Vagina (tissue), 2 donors: Measurements from ENCODE around the gene EXOSC2. TPM values are rescaled to one million over a fixed set of nuclear protein-coding genes. Genes with fewer than 3 reads are reported as not detected.

Source experiments
- DNase-seq, 2 donors: peaks; one replicate each; pipeline ENCODE4 v3.0.0-alpha.2; 2017; ENCODE audit errors: extremely low spot score in 2 of 2
- H3K27ac ChIP-seq: fragments of 200-600 bp; sonication (generic); one replicate; pipeline ENCODE4 v1.5.1; 2019
- H3K27me3 ChIP-seq: fragments of 200-600 bp; sonication (generic); one replicate; pipeline ENCODE4 v1.5.1; 2019
- H3K36me3 ChIP-seq, 2 donors: fragments of 200-600 bp; sonication (generic); one replicate each; pipeline ENCODE4 v1.5.1; 2017 to 2019
- H3K4me1 ChIP-seq: fragments of 200-600 bp; sonication (generic); one replicate; pipeline ENCODE4 v1.5.1; 2019
- H3K4me3 ChIP-seq, 2 donors: fragments of 200-600 bp; sonication (generic); 1 replicate in 1 of 2; 2 replicates in 1 of 2; pipeline ENCODE4 v1.5.1; 2016 to 2019
- H3K9me3 ChIP-seq: fragments of 200-600 bp; sonication (generic); one replicate; pipeline ENCODE4 v1.5.1; 2019
- CTCF ChIP-seq, 3 experiments: fragments of 450-650 bp in 2 of 3; fragments of 200-600 bp in 1 of 3; sonication (generic) in 1 of 3; IDR thresholded peaks; one replicate each; pipeline ENCODE4 v1.5.1; 2017 to 2019; ENCODE audit warnings: antibody characterized with exemption in 3 of 3, mild to moderate bottlenecking in 2 of 3, moderate library complexity in 2 of 3
- POLR2A ChIP-seq, 2 donors: fragments of 450-650 bp; IDR thresholded peaks; one replicate each; pipeline ENCODE4 v1.6.1; 2017; ENCODE audit warnings: antibody characterized with exemption in 2 of 2, mild to moderate bottlenecking in 2 of 2, moderate library complexity in 2 of 2
- POLR2AphosphoS5 ChIP-seq, 2 donors: sonication (generic); formaldehyde crosslinking; IDR thresholded peaks; one replicate each; pipeline ENCODE4 v1.9.0; 2017; ENCODE audit warnings: antibody characterized with exemption in 2 of 2, mild to moderate bottlenecking in 2 of 2, low read depth in 1 of 2; ENCODE audit not compliant: insufficient read depth in 1 of 2
- intact Hi-C: fragments of 100-400 bp; cut with DNase I; formaldehyde crosslinking; loops from one replicate; pipeline ENCODE4 v1.15.1; 2023
- total RNA-seq: library from RNA; depleted of rRNA; stranded (reverse); fragments of >200 nt; gene quantifications from one replicate; pipeline ENCODE4 v1.2.3, GENCODE V29; 2016

Gene EXOSC2
- total RNA-seq, 1 donor from 2014 or later, result 13.5 TPM

- Histone ChIP-seq H3K27me3 (peaks cover 34% of the 10 kb centered on the region), H3K4me3 (no peak overlapping the region), H3K4me1 (peaks cover 48% of the 10 kb centered on the region), H3K27ac (no peak overlapping the region), H3K9me3 (no peaks in the 10 kb centered on the region), H3K36me3 (no peaks in the 10 kb centered on the region)
- intact Hi-C loops, result no loop called here
- DNase-seq, result no peak
- TF ChIP-seq CTCF (IDR thresholded peaks at IDR 0.05) (no peak), POLR2AphosphoS5 (IDR thresholded peaks at IDR 0.05; ENCODE audit: insufficient read depth in 1 of 2, low read depth in 1 of 2) (no peak), POLR2A (IDR thresholded peaks at IDR 0.05) (no peak)
Measured at GRCh38 chr9:130658893-130659698, 34.5 kb upstream of the EXOSC2 start.

- Histone ChIP-seq H3K27ac (no peak overlapping the region), H3K4me1 (peaks cover 55% of the 10 kb centered on the region), H3K36me3 (no peaks in the 10 kb centered on the region), H3K4me3 (peak overlapping the region in 1 of 2 donors; percentile 39), H3K9me3 (no peaks in the 10 kb centered on the region), H3K27me3 (peaks cover 39% of the 10 kb centered on the region)
- no peak for TF ChIP-seq POLR2AphosphoS5 (IDR thresholded peaks at IDR 0.05; ENCODE audit: insufficient read depth in 1 of 2, low read depth in 1 of 2)
- no peak for TF ChIP-seq CTCF (IDR thresholded peaks at IDR 0.05)
- no peak for TF ChIP-seq POLR2A (IDR thresholded peaks at IDR 0.05)
- no peak for DNase-seq
- intact Hi-C loops, result no loop called here
Measured at GRCh38 chr9:130659699-130660248, 33.8 kb upstream of the EXOSC2 start.

- Histone ChIP-seq H3K36me3 (no peaks in the 10 kb centered on the region), H3K27ac (no peak overlapping the region), H3K4me1 (peaks cover 60% of the 10 kb centered on the region), H3K4me3 (peak overlapping the region; percentile 27 to 39), H3K27me3 (peaks cover 44% of the 10 kb centered on the region), H3K9me3 (no peaks in the 10 kb centered on the region)
- intact Hi-C loops, result no loop called here
- TF ChIP-seq CTCF (IDR thresholded peaks at IDR 0.05) (no peak), POLR2A (IDR thresholded peaks at IDR 0.05) (no peak), POLR2AphosphoS5 (IDR thresholded peaks at IDR 0.05; ENCODE audit: insufficient read depth in 1 of 2, low read depth in 1 of 2) (no peak)
- DNase-seq, result no peak
Measured at GRCh38 chr9:130660326-130660682, 33.3 kb upstream of the EXOSC2 start.

GRCh38 chr9:130660683-130661450 is 32.7 kb upstream of the EXOSC2 start:
- Histone ChIP-seq H3K4me3 (peak overlapping the region; percentile 27 to 39), H3K27me3 (peaks cover 46% of the 10 kb centered on the region), H3K4me1 (peaks cover 66% of the 10 kb centered on the region), H3K36me3 (no peaks in the 10 kb centered on the region), H3K9me3 (no peaks in the 10 kb centered on the region), H3K27ac (no peak overlapping the region)
- intact Hi-C loops, result no loop called here
- DNase-seq, result no peak
- TF ChIP-seq POLR2A (IDR thresholded peaks at IDR 0.05), result no peak

GRCh38 chr9:130661451-130662098 is 32.0 kb upstream of the EXOSC2 start:
- H3K27me3 ChIP-seq, result peaks cover 46% of the 10 kb centered on the region
- intact Hi-C loops, result no loop called here

More at GRCh38 chr9:130661451-130662098, 32.0 kb upstream of the EXOSC2 start:
- peak overlapping the region in 1 of 2 donors; percentile 39 for H3K4me3 ChIP-seq
- peaks cover 73% of the 10 kb centered on the region for H3K4me1 ChIP-seq
- DNase-seq, result no peak
- H3K27ac ChIP-seq, result no peak overlapping the region
- H3K9me3 ChIP-seq, result no peaks in the 10 kb centered on the region
- no peaks in the 10 kb centered on the region for H3K36me3 ChIP-seq
- TF ChIP-seq POLR2AphosphoS5 (IDR thresholded peaks at IDR 0.05; ENCODE audit: insufficient read depth in 1 of 2, low read depth in 1 of 2) (no peak), CTCF (IDR thresholded peaks at IDR 0.05) (no peak)
